Neutrophil (primary cell): ENCODE results near the gene CXCR2.

Experiments
- H3K27ac ChIP-seq: fragments of 200-600 bp; sonication (generic); 2 replicates; pipeline ENCODE4 v1.5.1; 2016; ENCODE audit warnings: mild to moderate bottlenecking, moderate library complexity
- H3K27me3 ChIP-seq: fragments of 200-600 bp; sonication (generic); 2 replicates; pipeline ENCODE4 v1.6.0; 2016; ENCODE audit warnings: mild to moderate bottlenecking
- H3K36me3 ChIP-seq: fragments of 200-600 bp; sonication (generic); 2 replicates; pipeline ENCODE4 v1.5.1; 2017
- H3K4me1 ChIP-seq, 2 experiments: fragments of 200-600 bp in 1 of 2; sonication (generic) in 1 of 2; 1 replicate in 1 of 2; 2 replicates in 1 of 2; pipeline versions ENCODE4 v1.5.1 to v1.6.1; 2013 to 2016; ENCODE audit warnings: low read depth in 1 of 2, low read length in 1 of 2, mild to moderate bottlenecking in 1 of 2, moderate library complexity in 1 of 2; ENCODE audit not compliant: control insufficient read depth in 1 of 2, insufficient read depth in 1 of 2
- H3K4me3 ChIP-seq, 2 experiments: fragments of 200-600 bp in 1 of 2; sonication (generic) in 1 of 2; 1 replicate in 1 of 2; 2 replicates in 1 of 2; pipeline ENCODE4 v1.5.1; 2013 to 2016; ENCODE audit warnings: low read depth in 1 of 2, low read length in 1 of 2, mild to moderate bottlenecking in 1 of 2, moderate library complexity in 1 of 2
- H3K9me3 ChIP-seq: fragments of 200-600 bp; sonication (generic); 2 replicates; pipeline ENCODE4 v1.5.1; 2016
- TF ChIP-seq, protein P1 (sequence below): fragments of 200-600 bp; sonication (generic); IDR thresholded peaks from 2 replicates; pipeline ENCODE4 v1.5.1; 2016; ENCODE audit warnings: antibody characterized with exemption

The CXCR2 gene

DNA sequence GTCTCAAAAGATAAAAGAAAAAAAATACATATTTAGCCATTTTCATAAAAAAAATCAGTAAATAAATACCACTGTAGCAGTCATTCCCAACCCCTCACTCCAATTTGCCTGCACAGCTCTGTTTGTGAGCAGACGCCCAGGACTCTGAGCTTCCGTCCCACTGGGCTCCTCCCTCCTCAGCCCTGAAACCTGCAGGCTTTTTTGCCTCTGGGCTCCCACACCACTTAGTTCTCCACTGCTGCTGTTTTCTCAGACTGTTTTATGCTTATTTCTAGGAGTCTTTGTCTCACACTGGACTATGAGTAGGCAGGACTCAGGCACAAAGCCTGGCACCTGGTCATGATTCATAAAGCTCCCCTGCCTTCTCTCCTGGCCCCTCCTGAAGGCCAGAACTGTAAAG, 47.0 kb downstream of the CXCR2 start:
- Histone ChIP-seq H3K4me1 (peaks cover 14 to 22% of the 10 kb centered on the region in 2 experiments), H3K36me3 (no peaks in the 10 kb centered on the region), H3K4me3 (no peak overlapping the region), H3K27me3 (no peaks in the 10 kb centered on the region), H3K9me3 (no peaks in the 10 kb centered on the region), H3K27ac (no peak overlapping the region)
- TF ChIP-seq, protein P1, sequence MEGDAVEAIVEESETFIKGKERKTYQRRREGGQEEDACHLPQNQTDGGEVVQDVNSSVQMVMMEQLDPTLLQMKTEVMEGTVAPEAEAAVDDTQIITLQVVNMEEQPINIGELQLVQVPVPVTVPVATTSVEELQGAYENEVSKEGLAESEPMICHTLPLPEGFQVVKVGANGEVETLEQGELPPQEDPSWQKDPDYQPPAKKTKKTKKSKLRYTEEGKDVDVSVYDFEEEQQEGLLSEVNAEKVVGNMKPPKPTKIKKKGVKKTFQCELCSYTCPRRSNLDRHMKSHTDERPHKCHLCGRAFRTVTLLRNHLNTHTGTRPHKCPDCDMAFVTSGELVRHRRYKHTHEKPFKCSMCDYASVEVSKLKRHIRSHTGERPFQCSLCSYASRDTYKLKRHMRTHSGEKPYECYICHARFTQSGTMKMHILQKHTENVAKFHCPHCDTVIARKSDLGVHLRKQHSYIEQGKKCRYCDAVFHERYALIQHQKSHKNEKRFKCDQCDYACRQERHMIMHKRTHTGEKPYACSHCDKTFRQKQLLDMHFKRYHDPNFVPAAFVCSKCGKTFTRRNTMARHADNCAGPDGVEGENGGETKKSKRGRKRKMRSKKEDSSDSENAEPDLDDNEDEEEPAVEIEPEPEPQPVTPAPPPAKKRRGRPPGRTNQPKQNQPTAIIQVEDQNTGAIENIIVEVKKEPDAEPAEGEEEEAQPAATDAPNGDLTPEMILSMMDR = no peak

DNA sequence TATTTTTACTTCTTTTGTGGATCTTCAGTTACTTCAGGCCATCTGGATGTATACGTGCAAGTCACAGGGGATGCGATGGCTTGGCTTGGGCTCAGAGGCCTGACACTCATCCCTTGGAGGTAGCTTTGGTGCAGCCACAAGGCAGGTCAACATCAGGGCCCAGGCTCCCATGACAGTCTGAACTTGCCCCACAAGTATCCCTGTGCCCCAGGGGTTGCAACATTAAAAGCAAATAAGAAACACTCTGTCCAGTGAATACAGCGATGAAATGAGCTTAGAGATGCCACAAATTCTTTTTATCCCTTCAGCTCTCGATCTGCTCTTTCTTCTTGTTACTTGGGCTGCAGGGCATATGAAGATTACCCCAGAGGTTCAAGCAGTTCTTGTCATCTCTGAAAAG, 54.0 kb downstream of the CXCR2 start:
- H3K4me3 ChIP-seq = no peak overlapping the region
- no peaks in the 10 kb centered on the region for H3K9me3 ChIP-seq
- no peak overlapping the region for H3K27ac ChIP-seq
- no peaks in the 10 kb centered on the region for H3K36me3 ChIP-seq
- no peaks in the 10 kb centered on the region for H3K4me1 ChIP-seq
- TF ChIP-seq, protein P1 = no peak
- H3K27me3 ChIP-seq = no peaks in the 10 kb centered on the region

DNA sequence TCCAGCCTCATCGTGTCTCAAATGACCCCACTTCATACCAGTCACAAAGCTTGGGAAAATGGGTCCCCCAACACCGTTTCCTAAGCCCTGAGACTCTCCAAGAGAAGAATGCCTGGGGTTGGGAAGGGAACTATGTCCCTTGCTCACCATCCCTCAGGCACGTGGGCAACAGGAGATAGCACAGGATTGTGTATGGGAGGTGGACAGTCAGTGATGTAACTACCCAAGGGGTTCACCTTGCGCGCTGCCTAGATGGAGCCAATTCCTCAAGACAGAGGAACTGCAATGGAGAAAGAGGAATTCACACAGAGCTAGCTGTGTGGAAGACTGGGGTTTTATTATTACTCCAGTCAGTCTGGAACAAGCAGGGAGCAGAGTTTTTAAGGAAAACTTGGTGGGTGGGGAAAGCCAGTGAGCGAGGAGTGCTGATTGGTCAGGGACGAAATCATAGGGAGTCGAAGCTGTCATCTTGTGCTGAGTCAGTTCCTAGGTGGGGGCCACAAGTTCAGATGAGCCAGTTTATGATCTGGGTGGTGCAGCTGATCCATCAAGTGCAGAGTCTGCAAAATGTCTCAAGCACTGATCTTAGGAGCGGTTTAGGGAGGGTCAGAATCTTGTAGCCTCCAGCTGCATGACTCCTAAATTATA, 54.8 kb downstream of the CXCR2 start:
- Histone ChIP-seq H3K9me3 (no peaks in the 10 kb centered on the region), H3K4me1 (no peaks in the 10 kb centered on the region), H3K36me3 (no peaks in the 10 kb centered on the region), H3K27me3 (no peaks in the 10 kb centered on the region), H3K27ac (no peak overlapping the region), H3K4me3 (no peak overlapping the region)
- TF ChIP-seq, protein P1 = no peak

DNA sequence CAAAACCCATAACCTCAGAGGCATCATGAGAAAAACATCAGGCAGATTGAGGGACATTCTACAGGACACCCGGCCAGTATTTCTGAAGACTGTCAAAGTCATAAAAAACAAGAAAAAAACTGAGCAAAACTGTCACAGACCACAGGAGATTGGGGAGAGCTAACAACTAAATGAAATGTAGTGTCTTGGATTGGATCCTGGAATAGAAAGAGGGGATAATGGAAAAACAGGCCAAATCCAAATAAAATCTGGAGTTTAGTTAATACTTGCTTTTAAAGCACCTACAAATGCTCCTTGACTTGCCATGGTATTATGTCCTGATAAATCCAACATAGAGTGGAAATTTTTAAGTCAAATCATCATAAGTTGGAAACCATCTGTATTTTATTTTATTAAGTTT, 58.5 kb downstream of the CXCR2 start:
- H3K4me3 ChIP-seq = no peak overlapping the region
- TF ChIP-seq, protein P1 = no peak
- no peaks in the 10 kb centered on the region for H3K36me3 ChIP-seq
- H3K9me3 ChIP-seq = no peaks in the 10 kb centered on the region
- no peaks in the 10 kb centered on the region for H3K27me3 ChIP-seq
- H3K27ac ChIP-seq = no peak overlapping the region
- H3K4me1 ChIP-seq = peaks cover 10 to 11% of the 10 kb centered on the region in 2 experiments

DNA sequence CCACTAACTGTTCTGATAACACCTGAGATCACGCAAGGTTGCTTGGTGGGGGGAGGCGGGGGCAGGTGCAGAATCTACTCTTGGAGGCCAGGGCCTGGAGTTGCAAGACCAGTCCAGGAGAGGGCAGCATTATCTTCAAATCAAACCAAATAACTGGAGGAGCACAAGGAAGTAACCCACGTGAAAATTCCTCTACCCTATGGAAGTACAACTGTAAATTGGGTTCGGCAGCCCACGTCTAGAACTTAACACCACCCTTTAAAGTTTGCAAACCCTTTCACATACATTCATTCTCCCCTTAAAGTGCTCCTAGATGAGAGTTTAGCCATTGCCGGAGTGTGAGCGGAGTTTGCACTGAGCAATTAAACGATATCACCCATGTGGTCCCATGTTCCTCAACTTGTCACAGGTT, 60.5 kb downstream of the CXCR2 start:
- no peaks in the 10 kb centered on the region for H3K27me3 ChIP-seq
- no peak overlapping the region for H3K27ac ChIP-seq
- TF ChIP-seq, protein P1 = peak; percentile 96
- no peak overlapping the region for H3K4me3 ChIP-seq
- H3K9me3 ChIP-seq = no peaks in the 10 kb centered on the region
- H3K36me3 ChIP-seq = no peaks in the 10 kb centered on the region
- H3K4me1 ChIP-seq = peaks cover 10 to 11% of the 10 kb centered on the region in 2 experiments
